ENCODE results near the gene PLA2G4D.

The PLA2G4D gene

GRCh38 chr15:42032376-42033213 lies 61.8 kb downstream of the PLA2G4D start:
- no peaks in the 10 kb centered on the region for H3K4me1 ChIP-seq (ENCODE audit: control insufficient read depth in 2 of 2, insufficient read depth in 1 of 2, low read depth in 1 of 2, low read length in 2 of 2)
- no peak overlapping the region for H2BK5ac ChIP-seq (ENCODE audit: low read length)
- H3K9me3 ChIP-seq (replicated peaks in 1 of 2; ENCODE audit: control insufficient read depth in 2 of 2, insufficient read depth in 1 of 2, low read depth in 1 of 2, low read length in 2 of 2), result peaks cover 0 to 2% of the 10 kb centered on the region in 2 donors
- H3K9ac ChIP-seq (ENCODE audit: low read depth, low read length, poor library complexity), result no peak overlapping the region
- H2BK120ac ChIP-seq (ENCODE audit: low read depth, low read length), result no peak overlapping the region
- peaks cover 1% of the 10 kb centered on the region for H3K79me1 ChIP-seq (ENCODE audit: low read depth, low read length)
- WGBS, 2 donors (ENCODE audit: extremely low coverage in 2 of 2, insufficient read length in 2 of 2, insufficient replicate concordance in 1 of 2), result 100% methylated on average over 1 of the region's 9 CpGs
- H4K91ac ChIP-seq (ENCODE audit: low read depth, low read length, poor library complexity), result no peak overlapping the region
- H2AK5ac ChIP-seq (ENCODE audit: low read depth, low read length), result no peak overlapping the region
- H2BK15ac ChIP-seq (ENCODE audit: low read length), result no peak overlapping the region
- no peak overlapping the region for H2AFZ ChIP-seq (ENCODE audit: low read length)
- H3K4me2 ChIP-seq (ENCODE audit: insufficient read depth, low read length, poor library complexity, severe bottlenecking), result no peak overlapping the region
- H3K4me3 ChIP-seq (ENCODE audit: low read length in 2 of 2), result no peak overlapping the region
- no peak overlapping the region for H4K8ac ChIP-seq (ENCODE audit: low read depth, low read length)
- peaks cover 0 to 20% (median 0%) of the 10 kb centered on the region in 3 experiments for H3K27me3 ChIP-seq (ENCODE audit: control insufficient read depth in 3 of 3, insufficient read depth in 3 of 3, low read depth in 1 of 3, low read length in 3 of 3)
- no peak overlapping the region for H3K14ac ChIP-seq (ENCODE audit: low read length)
- DNase-seq (ENCODE audit: low spot score), result no peak
- no peak overlapping the region for H3K27ac ChIP-seq (replicated peaks; ENCODE audit: low read length)
- H3K4ac ChIP-seq (ENCODE audit: low read length), result no peak overlapping the region
- no peak overlapping the region for H3K18ac ChIP-seq (ENCODE audit: low read length)
- no peak overlapping the region for H3K23ac ChIP-seq (ENCODE audit: low read depth, low read length, poor library complexity)
- no peak overlapping the region for H2BK12ac ChIP-seq (ENCODE audit: low read length)
- no peaks in the 10 kb centered on the region for H3K36me3 ChIP-seq (replicated peaks in 1 of 2; ENCODE audit: control insufficient read depth in 2 of 2, insufficient read depth in 2 of 2, low read length in 2 of 2)

DNA sequence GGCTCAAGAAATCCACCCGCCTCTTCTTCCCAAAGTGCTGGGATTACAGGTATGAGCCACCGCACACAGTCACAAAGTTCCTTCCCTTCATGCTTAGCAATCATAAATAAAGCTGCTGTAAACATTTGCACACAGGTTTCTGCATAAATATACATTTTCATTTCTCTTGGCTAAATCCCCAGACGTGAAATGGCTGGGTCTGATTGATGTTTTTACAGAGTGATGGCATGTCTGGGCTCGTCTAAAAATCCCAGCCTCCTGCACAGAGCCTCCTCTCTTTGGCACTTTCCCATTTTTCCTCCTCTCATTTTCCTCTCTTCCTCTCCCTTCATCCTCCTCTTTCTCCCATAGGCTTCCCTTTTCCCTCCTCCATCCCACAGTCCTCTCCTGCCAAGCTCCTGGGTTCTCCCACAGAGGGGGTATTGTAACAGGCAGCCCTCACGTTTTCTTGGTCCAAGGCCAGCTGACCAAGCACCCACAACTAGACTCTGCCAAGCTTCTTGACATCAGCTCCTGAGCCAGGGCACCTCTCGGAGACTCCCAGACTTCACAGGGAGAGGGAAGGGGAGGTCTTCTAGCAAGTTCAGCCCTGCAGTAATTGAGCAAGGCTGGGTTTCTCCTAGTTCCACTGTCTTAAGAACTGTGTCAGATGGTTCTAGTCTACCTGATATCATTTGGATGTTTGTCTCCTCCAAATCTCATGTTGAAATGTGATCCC lies 63.0 kb downstream of the PLA2G4D start:
- no peak overlapping the region for H3K4me2 ChIP-seq (ENCODE audit: insufficient read depth, low read length, poor library complexity, severe bottlenecking)
- no peak overlapping the region for H3K23ac ChIP-seq (ENCODE audit: low read depth, low read length, poor library complexity)
- no peak overlapping the region for H2BK15ac ChIP-seq (ENCODE audit: low read length)
- H4K91ac ChIP-seq (ENCODE audit: low read depth, low read length, poor library complexity), result no peak overlapping the region
- H3K4ac ChIP-seq (ENCODE audit: low read length), result no peak overlapping the region
- H3K36me3 ChIP-seq (replicated peaks in 1 of 2; ENCODE audit: control insufficient read depth in 2 of 2, insufficient read depth in 2 of 2, low read length in 2 of 2), result no peaks in the 10 kb centered on the region
- H4K8ac ChIP-seq (ENCODE audit: low read depth, low read length), result no peak overlapping the region
- no peak overlapping the region for H3K27ac ChIP-seq (replicated peaks; ENCODE audit: low read length)
- no peak overlapping the region for H2BK5ac ChIP-seq (ENCODE audit: low read length)
- H3K4me3 ChIP-seq (ENCODE audit: low read length in 2 of 2), result no peak overlapping the region
- no peak overlapping the region for H3K18ac ChIP-seq (ENCODE audit: low read length)
- DNase-seq (ENCODE audit: low spot score), result no peak
- no peak overlapping the region for H3K14ac ChIP-seq (ENCODE audit: low read length)
- H2BK12ac ChIP-seq (ENCODE audit: low read length), result no peak overlapping the region
- no peak overlapping the region for H2AFZ ChIP-seq (ENCODE audit: low read length)
- no peaks in the 10 kb centered on the region for H3K79me1 ChIP-seq (ENCODE audit: low read depth, low read length)
- no peak overlapping the region for H2BK120ac ChIP-seq (ENCODE audit: low read depth, low read length)
- H2AK5ac ChIP-seq (ENCODE audit: low read depth, low read length), result no peak overlapping the region
- no peaks in the 10 kb centered on the region for H3K4me1 ChIP-seq (ENCODE audit: control insufficient read depth in 2 of 2, insufficient read depth in 1 of 2, low read depth in 1 of 2, low read length in 2 of 2)
- no CpG with 5 or more reads among the region's 6 CpGs for WGBS, 2 donors (ENCODE audit: extremely low coverage in 2 of 2, insufficient read length in 2 of 2, insufficient replicate concordance in 1 of 2)
- no peak overlapping the region for H3K9ac ChIP-seq (ENCODE audit: low read depth, low read length, poor library complexity)
- peaks cover 0 to 23% (median 0%) of the 10 kb centered on the region in 3 experiments for H3K27me3 ChIP-seq (ENCODE audit: control insufficient read depth in 3 of 3, insufficient read depth in 3 of 3, low read depth in 1 of 3, low read length in 3 of 3)
- H3K9me3 ChIP-seq (replicated peaks in 1 of 2; ENCODE audit: control insufficient read depth in 2 of 2, insufficient read depth in 1 of 2, low read depth in 1 of 2, low read length in 2 of 2), result peaks cover 0 to 2% of the 10 kb centered on the region in 2 donors

GRCh38 chr15:42027521-42027920 lies 66.8 kb downstream of the PLA2G4D start:
- Histone ChIP-seq H3K4me1 (ENCODE audit: control insufficient read depth in 2 of 2, insufficient read depth in 1 of 2, low read depth in 1 of 2, low read length in 2 of 2) (no peaks in the 10 kb centered on the region), H2BK120ac (ENCODE audit: low read depth, low read length) (no peak overlapping the region), H3K4ac (ENCODE audit: low read length) (no peak overlapping the region), H3K27ac (replicated peaks; ENCODE audit: low read length) (no peak overlapping the region), H3K23ac (ENCODE audit: low read depth, low read length, poor library complexity) (no peak overlapping the region), H4K91ac (ENCODE audit: low read depth, low read length, poor library complexity) (no peak overlapping the region), H2BK15ac (ENCODE audit: low read length) (no peak overlapping the region), H3K27me3 (ENCODE audit: control insufficient read depth in 3 of 3, insufficient read depth in 3 of 3, low read depth in 1 of 3, low read length in 3 of 3) (peaks cover 0 to 15% (median 0%) of the 10 kb centered on the region in 3 experiments), H2BK12ac (ENCODE audit: low read length) (no peak overlapping the region), H3K4me2 (ENCODE audit: insufficient read depth, low read length, poor library complexity, severe bottlenecking) (no peak overlapping the region), H2AK5ac (ENCODE audit: low read depth, low read length) (no peak overlapping the region), H2AFZ (ENCODE audit: low read length) (no peak overlapping the region), H4K8ac (ENCODE audit: low read depth, low read length) (no peak overlapping the region), H3K9me3 (replicated peaks in 1 of 2; ENCODE audit: control insufficient read depth in 2 of 2, insufficient read depth in 1 of 2, low read depth in 1 of 2, low read length in 2 of 2) (peaks cover 7 to 18% of the 10 kb centered on the region in 2 donors), H3K79me1 (ENCODE audit: low read depth, low read length) (no peaks in the 10 kb centered on the region), H3K18ac (ENCODE audit: low read length) (no peak overlapping the region), H3K36me3 (replicated peaks in 1 of 2; ENCODE audit: control insufficient read depth in 2 of 2, insufficient read depth in 2 of 2, low read length in 2 of 2) (no peaks in the 10 kb centered on the region), H3K14ac (ENCODE audit: low read length) (no peak overlapping the region), H2BK5ac (ENCODE audit: low read length) (no peak overlapping the region), H3K9ac (ENCODE audit: low read depth, low read length, poor library complexity) (no peak overlapping the region), H3K4me3 (ENCODE audit: low read length in 2 of 2) (no peak overlapping the region)
- DNase-seq (ENCODE audit: low spot score), result no peak
- whole genome bisulfite sequencing, 2 donors (ENCODE audit: extremely low coverage in 2 of 2, insufficient read length in 2 of 2, insufficient replicate concordance in 1 of 2), result no CpG with 5 or more reads among the region's 7 CpGs

- no peak overlapping the region for H4K91ac ChIP-seq (ENCODE audit: low read depth, low read length, poor library complexity)
- H3K18ac ChIP-seq (ENCODE audit: low read length), result no peak overlapping the region
- H4K8ac ChIP-seq (ENCODE audit: low read depth, low read length), result no peak overlapping the region
- H3K9ac ChIP-seq (ENCODE audit: low read depth, low read length, poor library complexity), result no peak overlapping the region
- no peak overlapping the region for H2BK12ac ChIP-seq (ENCODE audit: low read length)
- H3K4me1 ChIP-seq (ENCODE audit: control insufficient read depth in 2 of 2, insufficient read depth in 1 of 2, low read depth in 1 of 2, low read length in 2 of 2), result no peaks in the 10 kb centered on the region
- H3K14ac ChIP-seq (ENCODE audit: low read length), result no peak overlapping the region
- H2BK15ac ChIP-seq (ENCODE audit: low read length), result no peak overlapping the region
- H3K79me1 ChIP-seq (ENCODE audit: low read depth, low read length), result no peaks in the 10 kb centered on the region
- H2AFZ ChIP-seq (ENCODE audit: low read length), result no peak overlapping the region
- H3K27me3 ChIP-seq (ENCODE audit: control insufficient read depth in 3 of 3, insufficient read depth in 3 of 3, low read depth in 1 of 3, low read length in 3 of 3), result peaks cover 0 to 8% (median 0%) of the 10 kb centered on the region in 3 experiments
- no CpG with 5 or more reads among the region's 4 CpGs for WGBS, 2 donors (ENCODE audit: extremely low coverage in 2 of 2, insufficient read length in 2 of 2, insufficient replicate concordance in 1 of 2)
- H2BK120ac ChIP-seq (ENCODE audit: low read depth, low read length), result no peak overlapping the region
- no peak overlapping the region for H2BK5ac ChIP-seq (ENCODE audit: low read length)
- no peak overlapping the region for H3K27ac ChIP-seq (replicated peaks; ENCODE audit: low read length)
- H3K4me3 ChIP-seq (ENCODE audit: low read length in 2 of 2), result peak overlapping the region in 1 of 2 donors; percentile 2
- no peak for DNase-seq (ENCODE audit: low spot score)
- H3K9me3 ChIP-seq (replicated peaks in 1 of 2; ENCODE audit: control insufficient read depth in 2 of 2, insufficient read depth in 1 of 2, low read depth in 1 of 2, low read length in 2 of 2), result peaks cover 15 to 22% of the 10 kb centered on the region in 2 donors
- no peaks in the 10 kb centered on the region for H3K36me3 ChIP-seq (replicated peaks in 1 of 2; ENCODE audit: control insufficient read depth in 2 of 2, insufficient read depth in 2 of 2, low read length in 2 of 2)
- no peak overlapping the region for H2AK5ac ChIP-seq (ENCODE audit: low read depth, low read length)
- H3K4me2 ChIP-seq (ENCODE audit: insufficient read depth, low read length, poor library complexity, severe bottlenecking), result no peak overlapping the region
- H3K4ac ChIP-seq (ENCODE audit: low read length), result no peak overlapping the region
- no peak overlapping the region for H3K23ac ChIP-seq (ENCODE audit: low read depth, low read length, poor library complexity)
These were observed 70.1 kb downstream of the PLA2G4D start for GRCh38 chr15:42024303-42024702.

Measured in neuronal stem cell (in vitro differentiated cells).